Suprapubic skin (tissue), 2 donors: ENCODE measurements around the gene CALY.

Experiments used
- EP300 ChIP-seq: sonication (generic); formaldehyde crosslinking; IDR thresholded peaks from one replicate; pipeline ENCODE4 v1.6.1; 2017; ENCODE audit warnings: antibody characterized with exemption
- POLR2A ChIP-seq, 2 donors: fragments of 450-650 bp; IDR thresholded peaks; one replicate each; pipeline ENCODE4 v1.6.1; 2017; ENCODE audit warnings: antibody characterized with exemption in 2 of 2, mild to moderate bottlenecking in 2 of 2, moderate library complexity in 2 of 2

- no peak for TF ChIP-seq EP300
- no peak for TF ChIP-seq POLR2A (IDR thresholded peaks at IDR 0.05)
Observed at GRCh38 chr10:133276100-133276434, 60.6 kb downstream of the CALY start.
